Tibial nerve (tissue), 3 donors: ENCODE measurements around the gene ABHD17A.
A peak's percentile ranks its signal among the peaks of the same experiment; 100 is the strongest.

Experiments used
- CTCF ChIP-seq, 5 experiments: fragments of 200-600 bp in 3 of 5; fragments of 450-650 bp in 2 of 5; sonication (generic) in 3 of 5; IDR thresholded peaks; one replicate each; pipeline ENCODE4 v1.5.1; 2016 to 2019; ENCODE audit warnings: antibody characterized with exemption in 5 of 5, mild to moderate bottlenecking in 3 of 5, moderate library complexity in 2 of 5
- POLR2A ChIP-seq, 2 donors: fragments of 450-650 bp; IDR thresholded peaks; one replicate each; pipeline ENCODE4 v1.6.1; 2017; ENCODE audit warnings: antibody characterized with exemption in 2 of 2, mild to moderate bottlenecking in 2 of 2, moderate library complexity in 2 of 2

GRCh38 chr19:1929021-1929742 is 43.9 kb upstream of the ABHD17A start:
- TF ChIP-seq CTCF (IDR thresholded peaks at IDR 0.05) (peak; percentile 88 to 94 (median 92)), POLR2A (IDR thresholded peaks at IDR 0.05) (no peak)
